Measurements from ENCODE around the gene FFAR4.
A peak's percentile ranks its signal among the peaks of the same experiment; 100 is the strongest.

Gene FFAR4

GRCh38 chr10:93615576-93616235 is 49.2 kb downstream of the FFAR4 start:
- Histone ChIP-seq H3K4me1 (ENCODE audit: insufficient read depth, low read length) (no peaks in the 10 kb centered on the region), H3K4me3 (ENCODE audit: low read length) (no peak overlapping the region), H2AFZ (ENCODE audit: low read depth, low read length) (no peak overlapping the region), H3K36me3 (ENCODE audit: insufficient read depth, low read length) (no peaks in the 10 kb centered on the region), H3K9me3 (ENCODE audit: low read length) (no peaks in the 10 kb centered on the region), H3K27me3 (ENCODE audit: insufficient read depth, low read length) (peaks cover 14% of the 10 kb centered on the region)

GRCh38 chr10:93620925-93621324 is 54.5 kb downstream of the FFAR4 start:
- Histone ChIP-seq H3K36me3 (ENCODE audit: insufficient read depth, low read length) (no peaks in the 10 kb centered on the region), H3K4me1 (ENCODE audit: insufficient read depth, low read length) (no peaks in the 10 kb centered on the region), H3K4me3 (ENCODE audit: low read length) (no peak overlapping the region), H3K27me3 (ENCODE audit: insufficient read depth, low read length) (peaks cover 12% of the 10 kb centered on the region), H2AFZ (ENCODE audit: low read depth, low read length) (no peak overlapping the region), H3K9me3 (ENCODE audit: low read length) (no peaks in the 10 kb centered on the region)

GRCh38 chr10:93622942-93623341 is 56.5 kb downstream of the FFAR4 start:
- no peak overlapping the region for H2AFZ ChIP-seq (ENCODE audit: low read depth, low read length)
- H3K4me3 ChIP-seq (ENCODE audit: low read length) = no peak overlapping the region
- H3K36me3 ChIP-seq (ENCODE audit: insufficient read depth, low read length) = no peaks in the 10 kb centered on the region
- peaks cover 12% of the 10 kb centered on the region for H3K27me3 ChIP-seq (ENCODE audit: insufficient read depth, low read length)
- no peaks in the 10 kb centered on the region for H3K4me1 ChIP-seq (ENCODE audit: insufficient read depth, low read length)
- H3K9me3 ChIP-seq (ENCODE audit: low read length) = no peaks in the 10 kb centered on the region

- H3K36me3 ChIP-seq (ENCODE audit: insufficient read depth, low read length) = no peaks in the 10 kb centered on the region
- H3K4me1 ChIP-seq (ENCODE audit: insufficient read depth, low read length) = no peaks in the 10 kb centered on the region
- no peaks in the 10 kb centered on the region for H3K9me3 ChIP-seq (ENCODE audit: low read length)
- no peak overlapping the region for H3K4me3 ChIP-seq (ENCODE audit: low read length)
- H3K27me3 ChIP-seq (ENCODE audit: insufficient read depth, low read length) = peaks cover 4% of the 10 kb centered on the region
- H2AFZ ChIP-seq (ENCODE audit: low read depth, low read length) = peak overlapping the region; percentile 21
Observed at GRCh38 chr10:93628858-93629257, 62.4 kb downstream of the FFAR4 start.

- no peaks in the 10 kb centered on the region for H3K4me1 ChIP-seq (ENCODE audit: insufficient read depth, low read length)
- no peaks in the 10 kb centered on the region for H3K9me3 ChIP-seq (ENCODE audit: low read length)
- no peak overlapping the region for H2AFZ ChIP-seq (ENCODE audit: low read depth, low read length)
- no peak overlapping the region for H3K4me3 ChIP-seq (ENCODE audit: low read length)
- peaks cover 4% of the 10 kb centered on the region for H3K27me3 ChIP-seq (ENCODE audit: insufficient read depth, low read length)
- no peaks in the 10 kb centered on the region for H3K36me3 ChIP-seq (ENCODE audit: insufficient read depth, low read length)
Observed at GRCh38 chr10:93629647-93630305, 63.3 kb downstream of the FFAR4 start.

GRCh38 chr10:93630625-93631557 is 64.4 kb downstream of the FFAR4 start:
- H2AFZ ChIP-seq (ENCODE audit: low read depth, low read length) = no peak overlapping the region

More at GRCh38 chr10:93630625-93631557, 64.4 kb downstream of the FFAR4 start:
- H3K9me3 ChIP-seq (ENCODE audit: low read length) = no peaks in the 10 kb centered on the region
- H3K27me3 ChIP-seq (ENCODE audit: insufficient read depth, low read length) = peaks cover 4% of the 10 kb centered on the region
- H3K4me1 ChIP-seq (ENCODE audit: insufficient read depth, low read length) = no peaks in the 10 kb centered on the region
- H3K36me3 ChIP-seq (ENCODE audit: insufficient read depth, low read length) = no peaks in the 10 kb centered on the region
- no peak overlapping the region for H3K4me3 ChIP-seq (ENCODE audit: low read length)

Data from neuron (in vitro differentiated cells).